Smooth muscle cell (in vitro differentiated cells): ENCODE results near the gene OR51I2. TPM values are rescaled to one million over a fixed set of nuclear protein-coding genes. Genes with fewer than 3 reads are reported as not detected.

Experiments
- DNase-seq: peaks from one replicate; lab custom pipeline; 2025; ENCODE audit not compliant: unreplicated experiment; lab: John Stamatoyannopoulos, UW
- H2AFZ ChIP-seq: fragments of 200-600 bp; sonication (generic); 2 replicates; pipeline ENCODE4 v1.6.0; 2016; ENCODE audit warnings: antibody characterized with exemption, low read depth, mild to moderate bottlenecking
- H3F3A ChIP-seq: fragments of 200-600 bp; sonication (generic); 2 replicates; pipeline ENCODE4 v1.6.0; 2017; ENCODE audit warnings: antibody characterized with exemption, low read depth
- H3K27ac ChIP-seq: fragments of 200-600 bp; sonication (generic); 2 replicates; pipeline ENCODE4 v1.5.1; 2016; ENCODE audit warnings: low read depth, mild to moderate bottlenecking
- H3K27me3 ChIP-seq: fragments of 200-600 bp; sonication (generic); 2 replicates; pipeline ENCODE4 v1.6.1; 2016; ENCODE audit warnings: low read depth, mild to moderate bottlenecking
- H3K36me3 ChIP-seq: fragments of 200-600 bp; sonication (generic); 2 replicates; pipeline ENCODE4 v1.5.1; 2016; ENCODE audit warnings: low read depth
- H3K4me1 ChIP-seq: fragments of 200-600 bp; sonication (generic); 2 replicates; pipeline ENCODE4 v1.5.1; 2016; ENCODE audit warnings: low read depth
- H3K4me2 ChIP-seq: fragments of 200-600 bp; sonication (generic); 2 replicates; pipeline ENCODE4 v1.6.0; 2016; ENCODE audit warnings: mild to moderate bottlenecking
- H3K4me3 ChIP-seq: fragments of 200-600 bp; sonication (generic); 2 replicates; pipeline ENCODE4 v1.5.1; 2016; ENCODE audit warnings: mild to moderate bottlenecking
- H3K79me2 ChIP-seq: fragments of 200-600 bp; sonication (generic); 2 replicates; pipeline ENCODE4 v1.6.0; 2016; ENCODE audit warnings: low read depth, mild to moderate bottlenecking
- H3K9ac ChIP-seq: fragments of 200-600 bp; sonication (generic); 2 replicates; pipeline ENCODE4 v1.6.0; 2016; ENCODE audit warnings: low read depth
- H3K9me3 ChIP-seq: fragments of 200-600 bp; sonication (generic); replicated peaks from 2 replicates; pipeline ENCODE4 v1.5.1; 2016; ENCODE audit warnings: low read depth
- H4K20me1 ChIP-seq: fragments of 200-600 bp; sonication (generic); 2 replicates; pipeline ENCODE4 v1.6.0; 2016; ENCODE audit warnings: low read depth
- CTCF ChIP-seq: fragments of 200-600 bp; sonication (generic); IDR thresholded peaks from 2 replicates; pipeline ENCODE4 v1.5.1; 2017; ENCODE audit warnings: borderline replicate concordance, mild to moderate bottlenecking, antibody characterized with exemption; ENCODE audit not compliant: insufficient read depth, poor library complexity, severe bottlenecking
- WGBS: methylation state at CpG from one replicate; pipeline ENCODE4 v1.1.7; 2016; ENCODE audit warnings: low lambda C conversion rate; 5-methylcytosine and 5-hydroxymethylcytosine counted together
- polyA plus RNA-seq: library from polyadenylated mRNA; unstranded; fragments of >200 nt; fragmentation: Nextera tagmentation; extraction: Ambion mirVana; gene quantifications from 2 replicates; pipeline ENCODE4 v1.2.1, GENCODE V29; 2016
- total RNA-seq: library from RNA; depleted of rRNA; stranded (reverse); fragments of >200 nt; gene quantifications from 2 replicates; pipeline ENCODE4 v1.2.3, GENCODE V29; 2014

The OR51I2 gene
- total and polyA plus RNA-seq, 2 experiments from 2014 or later, result not detected

GRCh38 chr11:5504403-5504921 is 55.3 kb downstream of the OR51I2 start:
- 83% methylated on average over 2 of the region's 2 CpGs for WGBS
- Histone ChIP-seq H3K27me3 (no peaks in the 10 kb centered on the region), H3K79me2 (no peaks in the 10 kb centered on the region), H3K9me3 (no peaks in the 10 kb centered on the region), H3K27ac (no peak overlapping the region), H3K4me2 (no peak overlapping the region), H3K9ac (no peak overlapping the region), H3K36me3 (no peaks in the 10 kb centered on the region), H3K4me1 (no peaks in the 10 kb centered on the region), H3K4me3 (no peak overlapping the region), H4K20me1 (no peaks in the 10 kb centered on the region), H3F3A (no peaks in the 10 kb centered on the region), H2AFZ (no peak overlapping the region)
- TF ChIP-seq CTCF, result no peak
- DNase-seq, result no peak

- no peak for TF ChIP-seq CTCF
- no peak overlapping the region for H3K4me2 ChIP-seq
- no peak overlapping the region for H3K9ac ChIP-seq
- no peaks in the 10 kb centered on the region for H3K9me3 ChIP-seq
- H3K4me3 ChIP-seq, result no peak overlapping the region
- no peaks in the 10 kb centered on the region for H3F3A ChIP-seq
- no peaks in the 10 kb centered on the region for H3K36me3 ChIP-seq
- H3K79me2 ChIP-seq, result no peaks in the 10 kb centered on the region
- no peak overlapping the region for H2AFZ ChIP-seq
- no peak overlapping the region for H3K27ac ChIP-seq
- H3K4me1 ChIP-seq, result no peaks in the 10 kb centered on the region
- no peaks in the 10 kb centered on the region for H4K20me1 ChIP-seq
- no peaks in the 10 kb centered on the region for H3K27me3 ChIP-seq
- WGBS, result 90% methylated on average over 9 of the region's 9 CpGs
- DNase-seq, result no peak
These were observed 56.4 kb downstream of the OR51I2 start for GRCh38 chr11:5505363-5506048.

Other genes with a start within 250 kb of the OR51I2 start
- gene OR51V1, start 248.6 kb upstream of the OR51I2 start, total RNA-seq, result not detected in 2 replicates
- not detected in 2 replicates for gene OR51V1, start 248.6 kb upstream of the OR51I2 start, polyA plus RNA-seq
- not detected in 2 replicates for gene HBB, start 222.3 kb upstream of the OR51I2 start, total RNA-seq
- not detected in 2 replicates for gene HBB, start 222.3 kb upstream of the OR51I2 start, polyA plus RNA-seq
- gene HBD, start 214.8 kb upstream of the OR51I2 start, total RNA-seq, result not detected in 2 replicates
- gene HBD, start 214.8 kb upstream of the OR51I2 start, polyA plus RNA-seq, result not detected in 2 replicates
- gene HBG1, start 199.5 kb upstream of the OR51I2 start, total RNA-seq, result not detected in 2 replicates
- not detected in 2 replicates for gene HBG1, start 199.5 kb upstream of the OR51I2 start, polyA plus RNA-seq
- gene HBG2, start 194.5 kb upstream of the OR51I2 start, total RNA-seq, result 0.49 TPM in 1 of 2 replicates, not detected in the other
- gene HBG2, start 194.5 kb upstream of the OR51I2 start, polyA plus RNA-seq, result not detected in 2 replicates
- gene HBE1, start 179.4 kb upstream of the OR51I2 start, total RNA-seq, result not detected in 2 replicates
- 0.73 TPM in 1 of 2 replicates, not detected in the other for gene HBE1, start 179.4 kb upstream of the OR51I2 start, polyA plus RNA-seq
- not detected in 2 replicates for gene OR51B4, start 147.4 kb upstream of the OR51I2 start, total RNA-seq
- not detected in 2 replicates for gene OR51B4, start 147.4 kb upstream of the OR51I2 start, polyA plus RNA-seq
- gene OR51B2, start 125.0 kb upstream of the OR51I2 start, total RNA-seq, result not detected in 2 replicates
- gene OR51B2, start 125.0 kb upstream of the OR51I2 start, polyA plus RNA-seq, result not detected in 2 replicates
- 0.09 and 0.54 TPM in 2 replicates for gene OR51B5, start 105.8 kb upstream of the OR51I2 start, total RNA-seq
- not detected in 2 replicates for gene OR51B5, start 105.8 kb upstream of the OR51I2 start, polyA plus RNA-seq
- not detected in 2 replicates for gene OR51B6, start 97.8 kb upstream of the OR51I2 start, total RNA-seq
- not detected in 2 replicates for gene OR51B6, start 97.8 kb upstream of the OR51I2 start, polyA plus RNA-seq
- not detected in 2 replicates for gene OR51M1, start 65.5 kb upstream of the OR51I2 start, total RNA-seq
- not detected in 2 replicates for gene OR51M1, start 65.5 kb upstream of the OR51I2 start, polyA plus RNA-seq
- not detected in 2 replicates for gene OR51Q1, start 27.2 kb upstream of the OR51I2 start, total RNA-seq
- gene OR51Q1, start 27.2 kb upstream of the OR51I2 start, polyA plus RNA-seq, result not detected in 2 replicates
- not detected in 2 replicates for gene OR51I1, start 7.8 kb upstream of the OR51I2 start, total RNA-seq
- not detected in 2 replicates for gene OR51I1, start 7.8 kb upstream of the OR51I2 start, polyA plus RNA-seq
- gene OR52D1, start 39.4 kb downstream of the OR51I2 start, total RNA-seq, result not detected in 2 replicates
- not detected in 2 replicates for gene OR52D1, start 39.4 kb downstream of the OR51I2 start, polyA plus RNA-seq
- 0.13 and 0.27 TPM in 2 replicates for gene UBQLN3, start 60.6 kb downstream of the OR51I2 start, total RNA-seq
- gene UBQLN3, start 60.6 kb downstream of the OR51I2 start, polyA plus RNA-seq, result 0.45 TPM in 1 of 2 replicates, not detected in the other
- 0.31 and 0.58 TPM in 2 replicates for gene UBQLNL, start 67.4 kb downstream of the OR51I2 start, total RNA-seq
- gene UBQLNL, start 67.4 kb downstream of the OR51I2 start, polyA plus RNA-seq, result 0.14 TPM in 1 of 2 replicates, not detected in the other
- not detected in 2 replicates for gene OR52H1, start 99.2 kb downstream of the OR51I2 start, total RNA-seq
- not detected in 2 replicates for gene OR52H1, start 99.2 kb downstream of the OR51I2 start, polyA plus RNA-seq
- not detected in 2 replicates for gene OR52B6, start 131.6 kb downstream of the OR51I2 start, total RNA-seq
- gene OR52B6, start 131.6 kb downstream of the OR51I2 start, polyA plus RNA-seq, result not detected in 2 replicates
- gene TRIM6, start 147.3 kb downstream of the OR51I2 start, total RNA-seq, result 5.6 and 10.0 TPM in 2 replicates
- gene TRIM6, start 147.3 kb downstream of the OR51I2 start, polyA plus RNA-seq, result 3.7 and 11.7 TPM in 2 replicates
- gene TRIM34, start 175.7 kb downstream of the OR51I2 start, total RNA-seq, result 6.7 and 7.5 TPM in 2 replicates
- gene TRIM34, start 175.7 kb downstream of the OR51I2 start, polyA plus RNA-seq, result 4.1 and 6.3 TPM in 2 replicates
- 22.2 and 27.6 TPM in 2 replicates for gene TRIM5, start 235.8 kb downstream of the OR51I2 start, total RNA-seq
- gene TRIM5, start 235.8 kb downstream of the OR51I2 start, polyA plus RNA-seq, result 16.4 and 18.0 TPM in 2 replicates
- 34.4 and 41.1 TPM in 2 replicates for gene TRIM22, start 240.5 kb downstream of the OR51I2 start, total RNA-seq
- gene TRIM22, start 240.5 kb downstream of the OR51I2 start, polyA plus RNA-seq, result 26.1 and 33.4 TPM in 2 replicates